ENCODE data around the gene SLC22A17. TPM values are rescaled to one million over a fixed set of nuclear protein-coding genes. Genes with fewer than 3 reads are reported as not detected.

The SLC22A17 gene
- total and polyA plus RNA-seq, 2 of the 8 experiments (the other 6 are each of a cell fraction or from before 2014, with no cell fraction given): 43.0 to 49.0 TPM

- H3K4ac ChIP-seq (replicated peaks; ENCODE audit: insufficient read length, low read depth, low read length): no peak overlapping the region
- no peak overlapping the region for H4K91ac ChIP-seq (replicated peaks; ENCODE audit: insufficient read length, low read length)
- no peak for TF ChIP-seq BACH1 (IDR thresholded peaks at IDR 0.05; ENCODE audit: low read length)
- 93% methylated on average over 6 of the region's 6 CpGs; no CpG with 5 or more reads in 1 of the 2 experiments for WGBS, 2 experiments (ENCODE audit: extremely low coverage in 1 of 2, insufficient coverage in 1 of 2, insufficient read length in 1 of 2, insufficient replicate concordance in 2 of 2, low coverage in 1 of 2, low lambda C conversion rate in 2 of 2, missing lambda C conversion rate in 1 of 2)
- no peak overlapping the region for H3K27ac ChIP-seq (ENCODE audit: low read depth, low read length)
- no peaks in the 10 kb centered on the region for H4K20me1 ChIP-seq (replicated peaks in 1 of 2; ENCODE audit: control insufficient read depth in 1 of 2, insufficient read depth in 2 of 2, low read length in 2 of 2)
- no peaks in the 10 kb centered on the region for H3K79me2 ChIP-seq (ENCODE audit: control insufficient read depth in 1 of 2, insufficient read depth in 2 of 2, low read length in 2 of 2)
- H3K36me3 ChIP-seq (ENCODE audit: control insufficient read depth in 2 of 4, insufficient read depth in 4 of 4, low read length in 3 of 4): no peaks in the 10 kb centered on the region
- H3K23ac ChIP-seq (ENCODE audit: insufficient read length): no peak overlapping the region
- H2BK120ac ChIP-seq (replicated peaks; ENCODE audit: low read depth, low read length): no peak overlapping the region
- no peaks in the 10 kb centered on the region for H3K79me1 ChIP-seq (ENCODE audit: low read depth, low read length)
- H3K9ac ChIP-seq (replicated peaks in 1 of 4; ENCODE audit: extremely low read depth in 1 of 4, low read depth in 3 of 4, low read length in 3 of 4): no peak overlapping the region
- H3K14ac ChIP-seq (ENCODE audit: insufficient read length): no peak overlapping the region
- H3K23me2 ChIP-seq (ENCODE audit: low read depth, low read length): no peaks in the 10 kb centered on the region; the same call in 1 of the 2 replicates
- no peak overlapping the region for H2BK20ac ChIP-seq (ENCODE audit: low read length)
- H4K8ac ChIP-seq (ENCODE audit: extremely low read depth, insufficient read depth, low read length): no peak overlapping the region
- H2AK5ac ChIP-seq (ENCODE audit: low read depth, low read length): no peak overlapping the region
- H4K5ac ChIP-seq (ENCODE audit: insufficient read length, low read depth, low read length): no peak overlapping the region
- FAIRE-seq (no peak), DNase-seq (ENCODE audit: low read depth in 1 of 2, low spot score in 2 of 2) (no peak)
- ChIA-PET POLR2A (ENCODE audit: partially characterized antibody) (interaction anchor here (1.0 to 1.4 kb wide), 3 partner anchors 9 to 59 kb away, joined by 3 to 4 read pairs (median 3); partner anchors contain the start of gene IL25), CTCF (ENCODE audit: partially characterized antibody) (interaction anchor here (1.0 to 15.0 kb wide), 8 partner anchors 12 to 185 kb away, joined by 3 to 333 read pairs (median 4); partner anchors contain the start of genes AP1G2, EFS and SLC22A17)
- H3K18ac ChIP-seq (ENCODE audit: extremely low read depth, low read length): no peak overlapping the region
- H2AFZ ChIP-seq (ENCODE audit: low read length): no peak overlapping the region
- H3K9me3 ChIP-seq (ENCODE audit: insufficient read depth in 2 of 2, low read depth in 1 of 2, low read length in 1 of 2): no peaks in the 10 kb centered on the region
- H2BK12ac ChIP-seq (ENCODE audit: low read depth, low read length): no peak overlapping the region
- no peak overlapping the region for H2BK15ac ChIP-seq (ENCODE audit: low read length)
- H3K56ac ChIP-seq (replicated peaks; ENCODE audit: insufficient read length, low read depth, low read length): no peak overlapping the region
- no peak overlapping the region for H2BK5ac ChIP-seq (ENCODE audit: low read depth, low read length)
- no peak overlapping the region for H3K4me3 ChIP-seq (ENCODE audit: extremely low read depth in 1 of 4, insufficient read depth in 2 of 4, low read depth in 3 of 4, low read length in 4 of 4)
- H3K4me1 ChIP-seq (replicated peaks in 1 of 4; ENCODE audit: control insufficient read depth in 3 of 4, insufficient read depth in 4 of 4, low read length in 3 of 4): peaks cover 0 to 2% (median 1%) of the 10 kb centered on the region in 4 experiments; a peak in 3 of 7 replicates
- no peak overlapping the region for H3K4me2 ChIP-seq (ENCODE audit: insufficient read depth in 1 of 2, low read depth in 2 of 2, low read length in 2 of 2)
- peaks cover 0 to 13% (median 8%) of the 10 kb centered on the region in 4 experiments; a peak in 6 of 7 replicates for H3K27me3 ChIP-seq (replicated peaks in 1 of 4; ENCODE audit: control insufficient read depth in 3 of 4, extremely low read depth in 1 of 4, insufficient read depth in 3 of 4, low read length in 3 of 4)
These were observed 29.6 kb upstream of the SLC22A17 start for GRCh38 chr14:23382276-23382675.

All from H1 (cell line).